CD14-positive monocyte (primary cell): ENCODE measurements around the gene ADGB. TPM values are rescaled to one million over a fixed set of nuclear protein-coding genes. Genes with fewer than 3 reads are reported as not detected.

ENCODE experiments used
- DNase-seq, 3 donors: peaks; one replicate each; pipeline ENCODE4 v3.0.0-alpha.2; 2011 to 2022
- H2AFZ ChIP-seq: 2 replicates; pipeline ENCODE4 v1.6.0; 2012; ENCODE audit warnings: mild to moderate bottlenecking, low read depth, low read length, inconsistent platforms; ENCODE audit not compliant: insufficient read depth, poor library complexity, severe bottlenecking
- H3K27ac ChIP-seq, 2 donors: 1 replicate in 1 of 2; 2 replicates in 1 of 2; pipeline ENCODE4 v1.5.1; 2012 to 2013; ENCODE audit warnings: low read length in 2 of 2, control low read depth in 1 of 2, inconsistent platforms in 1 of 2, low read depth in 1 of 2, mild to moderate bottlenecking in 1 of 2
- H3K27me3 ChIP-seq, 2 donors: one replicate each; pipeline versions ENCODE4 v1.6.0 to v1.6.1; 2011 to 2013; ENCODE audit warnings: low read length in 2 of 2; ENCODE audit not compliant: control insufficient read depth in 2 of 2, insufficient read depth in 2 of 2
- H3K36me3 ChIP-seq, 2 donors: replicated peaks in 1 of 2; 1 replicate in 1 of 2; 2 replicates in 1 of 2; pipeline versions ENCODE4 v1.5.1 to v1.6.1; 2012 to 2013; ENCODE audit warnings: low read length in 2 of 2, control low read depth in 1 of 2, inconsistent platforms in 1 of 2, mild to moderate bottlenecking in 1 of 2; ENCODE audit not compliant: insufficient read depth in 2 of 2, control insufficient read depth in 1 of 2
- H3K4me1 ChIP-seq, 2 donors: 1 replicate in 1 of 2; 2 replicates in 1 of 2; pipeline versions ENCODE4 v1.5.1 to v1.6.1; 2012 to 2013; ENCODE audit warnings: low read length in 2 of 2, control low read depth in 1 of 2, inconsistent platforms in 1 of 2, mild to moderate bottlenecking in 1 of 2, moderate library complexity in 1 of 2; ENCODE audit not compliant: insufficient read depth in 2 of 2, control insufficient read depth in 1 of 2
- H3K4me2 ChIP-seq: replicated peaks from 2 replicates; pipeline ENCODE3; 2012; ENCODE audit warnings: low read length, moderate library complexity, mild to moderate bottlenecking; ENCODE audit not compliant: poor library complexity, severe bottlenecking; ENCODE audit errors: extremely low read depth
- H3K4me3 ChIP-seq, 3 experiments: fragments of 200-600 bp in 1 of 3; sonication (generic) in 1 of 3; replicated peaks in 1 of 3; 1 replicate in 2 of 3; 2 replicates in 1 of 3; pipeline ENCODE4 v1.5.1; 2011 to 2013; ENCODE audit warnings: low read length in 3 of 3, mild to moderate bottlenecking in 3 of 3, control low read depth in 2 of 3, low read depth in 2 of 3, inconsistent platforms in 1 of 3, moderate library complexity in 1 of 3
- H3K79me2 ChIP-seq: 2 replicates; pipeline ENCODE4 v1.6.0; 2012; ENCODE audit warnings: mild to moderate bottlenecking, control low read depth, inconsistent platforms, low read length, moderate library complexity; ENCODE audit not compliant: insufficient read depth
- H3K9ac ChIP-seq: 2 replicates; pipeline ENCODE4 v1.6.0; 2017; ENCODE audit warnings: low read length, mild to moderate bottlenecking; ENCODE audit not compliant: insufficient read depth, poor library complexity, severe bottlenecking
- H3K9me3 ChIP-seq, 2 donors: replicated peaks in 1 of 2; 1 replicate in 1 of 2; 2 replicates in 1 of 2; pipeline versions ENCODE4 v1.5.1 to v1.6.1; 2012 to 2013; ENCODE audit warnings: low read length in 2 of 2, control low read depth in 1 of 2; ENCODE audit not compliant: control insufficient read depth in 1 of 2, insufficient read depth in 1 of 2
- H4K20me1 ChIP-seq: 2 replicates; pipeline ENCODE4 v1.6.0; 2012; ENCODE audit warnings: mild to moderate bottlenecking, low read length, control low read depth, moderate library complexity; ENCODE audit not compliant: insufficient read depth
- H3K27ac Mint-ChIP-seq, 7 donors: one replicate each; pipeline ENCODE4 v1.8.0; 2020; ENCODE audit warnings: mild to moderate bottlenecking in 7 of 7, mixed read lengths in 7 of 7, moderate library complexity in 6 of 7, inconsistent platforms in 2 of 7
- H3K27me3 Mint-ChIP-seq, 3 donors: one replicate each; pipeline ENCODE4 v1.8.0; 2021 to 2022; ENCODE audit warnings: low read depth in 3 of 3, mild to moderate bottlenecking in 3 of 3, mixed read lengths in 3 of 3, moderate library complexity in 3 of 3, inconsistent platforms in 1 of 3
- H3K36me3 Mint-ChIP-seq, 2 donors: one replicate each; pipeline ENCODE4 v1.8.0; 2020; ENCODE audit warnings: mixed read lengths in 2 of 2, inconsistent platforms in 1 of 2, mild to moderate bottlenecking in 1 of 2
- H3K4me1 Mint-ChIP-seq: one replicate; pipeline ENCODE4 v1.8.0; 2020; ENCODE audit warnings: mild to moderate bottlenecking, mixed read lengths
- H3K4me3 Mint-ChIP-seq, 2 donors: one replicate each; pipeline ENCODE4 v1.8.0; 2020; ENCODE audit warnings: mild to moderate bottlenecking in 2 of 2, mixed read lengths in 2 of 2, moderate library complexity in 1 of 2
- H3K9me3 Mint-ChIP-seq, 7 donors: one replicate each; pipeline ENCODE4 v1.8.0; 2020 to 2022; ENCODE audit warnings: mixed read lengths in 7 of 7, mild to moderate bottlenecking in 6 of 7, moderate library complexity in 6 of 7, inconsistent platforms in 2 of 7
- CTCF ChIP-seq: fragments of 200-600 bp; IDR thresholded peaks from one replicate; pipeline ENCODE4 v1.8.0; 2022; ENCODE audit warnings: antibody characterized with exemption, mild to moderate bottlenecking
- WGBS: methylation state at CpG from one replicate; pipeline ENCODE4 v1.1.5; 2013; ENCODE audit warnings: missing lambda C conversion rate; ENCODE audit not compliant: insufficient coverage; 5-methylcytosine and 5-hydroxymethylcytosine counted together
- intact Hi-C, 2 donors: fragments of 100-400 bp; cut with micrococcal nuclease; formaldehyde crosslinking; loops; one replicate each; pipeline versions ENCODE4 v1.15.0 to v1.15.1; 2023
- polyA plus RNA-seq, 3 donors: library from polyadenylated mRNA; depleted of rRNA in 1 of 3; unstranded in 2 of 3; stranded (reverse) in 1 of 3; fragments of 300-500 nt in 2 of 3; fragments of >200 nt in 1 of 3; fragmentation: Illumina TruSeq in 2 of 3; gene quantifications; 1 replicate in 2 of 3; 2 replicates in 1 of 3; pipeline ENCODE4 v1.2.3, GENCODE V29; 2012 to 2021

The ADGB gene
- polyA plus RNA-seq, 3 donors, result 0.01 TPM; not detected in 2

- H3K4me3 Mint-ChIP-seq, result no peak overlapping the region
- no peak overlapping the region for H3K9ac ChIP-seq
- no peaks in the 10 kb centered on the region for H3K36me3 ChIP-seq
- TF ChIP-seq CTCF, result no peak
- no peaks in the 10 kb centered on the region for H3K79me2 ChIP-seq
- H3K4me3 ChIP-seq, result no peak overlapping the region
- WGBS, result 100% methylated on average over 1 of the region's 4 CpGs
- H3K4me2 ChIP-seq, result no peak overlapping the region
- intact Hi-C loops, result no loop called here
- H3K4me1 Mint-ChIP-seq, result peaks cover 2% of the 10 kb centered on the region
- no peak overlapping the region for H3K27ac Mint-ChIP-seq
- DNase-seq, result no peak
- no peaks in the 10 kb centered on the region for H3K9me3 ChIP-seq
- no peaks in the 10 kb centered on the region for H3K36me3 Mint-ChIP-seq
- H3K4me1 ChIP-seq, result peaks cover 0 to 2% of the 10 kb centered on the region in 2 donors
- no peak overlapping the region for H3K27ac ChIP-seq
- H3K9me3 Mint-ChIP-seq, result no peaks in the 10 kb centered on the region
- H3K27me3 Mint-ChIP-seq, result peaks cover 0 to 3% (median 0%) of the 10 kb centered on the region in 3 donors
- no peaks in the 10 kb centered on the region for H3K27me3 ChIP-seq
- no peaks in the 10 kb centered on the region for H4K20me1 ChIP-seq
- H2AFZ ChIP-seq, result no peak overlapping the region
These were observed 94.6 kb downstream of the ADGB start for GRCh38 chr6:146693342-146693741.

- Histone ChIP-seq H3K9ac (no peak overlapping the region), H2AFZ (no peak overlapping the region), H3K4me3 (no peak overlapping the region), H3K4me2 (no peak overlapping the region), H3K27ac (no peak overlapping the region), H4K20me1 (no peaks in the 10 kb centered on the region), H3K4me1 (peaks cover 0 to 3% of the 10 kb centered on the region in 2 donors), H3K9me3 (no peaks in the 10 kb centered on the region), H3K79me2 (no peaks in the 10 kb centered on the region), H3K36me3 (no peaks in the 10 kb centered on the region), H3K27me3 (no peaks in the 10 kb centered on the region)
- DNase-seq, result no peak
- Mint-ChIP-seq H3K4me1 (peaks cover 5% of the 10 kb centered on the region), H3K36me3 (no peaks in the 10 kb centered on the region), H3K27me3 (no peaks in the 10 kb centered on the region), H3K27ac (no peak overlapping the region), H3K9me3 (no peaks in the 10 kb centered on the region), H3K4me3 (no peak overlapping the region)
- intact Hi-C loops, result no loop called here
- WGBS, result no CpG with 5 or more reads among the region's 2 CpGs
- TF ChIP-seq CTCF, result no peak
These were observed 99.1 kb downstream of the ADGB start for GRCh38 chr6:146697921-146698320.
